GM18868 (cell line): ENCODE measurements around the gene PRSS21.
A peak's percentile ranks its signal among the peaks of the same experiment; 100 is the strongest.

ENCODE experiments used
- ATAC-seq: cut with Tn5 transposase; IDR thresholded peaks from one replicate; pipeline ENCODE4 v1.9.1; 2021; ENCODE audit warnings: mild to moderate bottlenecking, moderate library complexity; ENCODE audit not compliant: unreplicated experiment

Gene PRSS21, protein sequence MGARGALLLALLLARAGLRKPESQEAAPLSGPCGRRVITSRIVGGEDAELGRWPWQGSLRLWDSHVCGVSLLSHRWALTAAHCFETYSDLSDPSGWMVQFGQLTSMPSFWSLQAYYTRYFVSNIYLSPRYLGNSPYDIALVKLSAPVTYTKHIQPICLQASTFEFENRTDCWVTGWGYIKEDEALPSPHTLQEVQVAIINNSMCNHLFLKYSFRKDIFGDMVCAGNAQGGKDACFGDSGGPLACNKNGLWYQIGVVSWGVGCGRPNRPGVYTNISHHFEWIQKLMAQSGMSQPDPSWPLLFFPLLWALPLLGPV

DNA sequence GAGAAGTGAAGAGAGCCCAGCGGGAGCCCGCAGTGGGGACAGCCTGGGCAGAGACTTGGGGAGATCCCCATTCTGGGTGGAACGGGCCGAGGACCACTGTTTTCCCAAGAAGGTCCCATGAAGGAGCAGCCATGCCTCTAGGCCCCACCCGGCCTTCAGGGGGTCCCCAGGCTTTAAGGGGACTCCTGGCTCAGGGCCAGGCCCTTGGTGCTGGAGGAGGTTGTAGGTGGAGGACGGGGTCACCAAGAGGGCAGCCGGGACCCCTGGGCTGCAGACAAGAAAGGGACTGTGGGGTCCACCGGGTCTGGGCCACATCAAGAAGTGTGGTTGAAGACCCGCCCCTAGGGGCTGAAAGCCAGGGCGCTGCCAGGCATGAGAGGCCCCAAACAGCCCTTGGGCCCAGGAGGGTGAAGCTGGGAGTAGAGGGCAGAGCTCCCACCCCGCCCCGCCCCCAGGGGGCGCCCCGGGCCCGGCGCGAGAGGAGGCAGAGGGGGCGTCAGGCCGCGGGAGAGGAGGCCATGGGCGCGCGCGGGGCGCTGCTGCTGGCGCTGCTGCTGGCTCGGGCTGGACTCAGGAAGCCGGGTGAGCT, at the start of gene PRSS21:
TSS of gene PRSS21 (plus strand) at position 487 of the 589 bp plus-strand sequence. CDS start at position 519, 32 bp downstream.
- no peak for ATAC-seq

DNA sequence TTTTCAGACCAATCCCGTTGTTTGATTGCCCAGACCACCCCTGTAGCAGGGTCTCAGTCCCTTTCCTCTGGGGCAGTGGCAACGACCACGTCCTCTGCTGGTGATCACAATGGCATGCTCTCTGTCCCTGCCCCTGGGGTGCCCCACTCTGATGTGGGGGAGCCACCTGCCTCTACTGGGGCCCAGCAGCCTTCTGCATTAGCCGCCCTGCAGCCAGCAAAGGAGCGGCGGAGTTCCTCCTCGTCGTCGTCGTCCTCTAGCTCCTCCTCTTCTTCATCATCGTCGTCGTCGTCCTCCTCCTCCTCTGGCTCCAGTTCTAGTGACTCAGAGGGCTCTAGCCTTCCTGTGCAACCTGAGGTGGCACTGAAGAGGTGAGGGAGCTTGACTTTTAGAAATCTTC, 49.1 kb upstream of the PRSS21 start:
- no peak for ATAC-seq

DNA sequence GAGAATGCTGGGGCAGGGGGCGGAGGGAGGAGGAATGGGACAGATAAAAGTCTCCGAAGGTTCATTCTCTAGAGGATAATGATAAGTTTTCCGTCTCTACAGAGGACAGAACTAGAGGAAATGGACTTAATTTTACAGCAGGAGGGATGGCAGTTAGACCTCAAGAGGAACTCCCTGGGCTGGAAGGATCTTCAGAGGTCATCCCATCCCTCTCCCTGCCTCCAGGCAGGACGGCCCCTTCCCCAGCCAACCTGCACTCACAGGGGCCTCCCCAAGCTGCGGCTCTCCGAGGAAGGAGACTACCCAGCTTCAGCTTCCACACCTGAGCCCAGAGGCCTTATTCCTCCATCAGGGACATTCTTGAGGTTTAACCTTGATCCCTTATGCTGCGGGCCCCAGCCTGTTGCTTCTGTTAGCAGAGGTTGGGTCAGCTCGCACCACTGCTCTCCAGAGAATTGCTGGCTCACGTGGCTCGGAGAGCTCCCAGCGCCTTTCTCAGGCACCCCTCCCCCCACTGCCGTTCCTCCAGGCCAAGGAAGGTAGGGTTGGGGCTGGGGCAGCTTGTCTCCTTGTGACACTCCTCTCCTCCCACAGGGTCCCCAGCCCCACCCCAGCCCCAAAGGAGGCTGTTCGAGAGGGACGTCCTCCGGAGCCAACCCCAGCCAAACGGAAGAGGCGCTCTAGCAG, 48.5 kb upstream of the PRSS21 start:
- ATAC-seq: no peak

DNA sequence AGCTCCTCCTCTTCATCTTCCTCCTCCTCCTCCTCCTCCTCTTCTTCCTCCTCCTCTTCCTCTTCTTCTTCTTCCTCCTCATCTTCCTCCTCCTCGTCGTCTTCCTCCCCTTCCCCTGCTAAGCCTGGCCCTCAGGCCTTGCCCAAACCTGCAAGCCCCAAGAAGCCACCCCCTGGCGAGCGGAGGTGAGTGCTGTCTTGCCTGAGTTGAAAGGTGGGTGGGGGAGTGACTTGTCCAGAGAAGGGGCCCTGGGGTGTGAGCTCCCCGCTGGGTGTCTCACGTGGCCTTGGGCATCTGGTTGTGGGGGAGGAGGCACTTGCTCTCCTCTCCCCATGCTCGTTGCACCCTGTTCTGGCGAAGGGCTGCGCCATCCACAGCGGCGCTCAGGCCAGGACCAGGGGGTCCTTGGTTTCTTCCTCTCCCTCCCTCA, 47.9 kb upstream of the PRSS21 start:
- ATAC-seq: no peak

DNA sequence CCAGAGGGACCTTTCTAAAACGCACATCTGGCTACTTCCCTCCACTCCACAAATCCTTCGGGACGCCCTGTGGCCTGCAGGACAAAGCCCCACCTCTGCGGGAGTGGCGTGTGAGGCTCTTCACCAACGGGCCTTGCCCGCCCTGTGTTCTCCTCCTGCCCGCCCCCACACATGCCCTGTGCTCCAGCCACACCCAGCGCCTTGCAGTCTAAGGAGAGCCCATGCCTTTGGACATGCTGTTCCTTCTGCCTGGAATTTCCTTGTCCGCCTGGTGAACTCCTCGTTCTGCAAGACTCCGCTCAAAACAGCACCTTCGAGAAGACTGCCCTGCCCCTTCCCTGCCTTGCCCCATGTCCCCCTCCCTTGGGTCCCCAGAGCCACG, 47.4 kb upstream of the PRSS21 start:
- no peak for ATAC-seq

DNA sequence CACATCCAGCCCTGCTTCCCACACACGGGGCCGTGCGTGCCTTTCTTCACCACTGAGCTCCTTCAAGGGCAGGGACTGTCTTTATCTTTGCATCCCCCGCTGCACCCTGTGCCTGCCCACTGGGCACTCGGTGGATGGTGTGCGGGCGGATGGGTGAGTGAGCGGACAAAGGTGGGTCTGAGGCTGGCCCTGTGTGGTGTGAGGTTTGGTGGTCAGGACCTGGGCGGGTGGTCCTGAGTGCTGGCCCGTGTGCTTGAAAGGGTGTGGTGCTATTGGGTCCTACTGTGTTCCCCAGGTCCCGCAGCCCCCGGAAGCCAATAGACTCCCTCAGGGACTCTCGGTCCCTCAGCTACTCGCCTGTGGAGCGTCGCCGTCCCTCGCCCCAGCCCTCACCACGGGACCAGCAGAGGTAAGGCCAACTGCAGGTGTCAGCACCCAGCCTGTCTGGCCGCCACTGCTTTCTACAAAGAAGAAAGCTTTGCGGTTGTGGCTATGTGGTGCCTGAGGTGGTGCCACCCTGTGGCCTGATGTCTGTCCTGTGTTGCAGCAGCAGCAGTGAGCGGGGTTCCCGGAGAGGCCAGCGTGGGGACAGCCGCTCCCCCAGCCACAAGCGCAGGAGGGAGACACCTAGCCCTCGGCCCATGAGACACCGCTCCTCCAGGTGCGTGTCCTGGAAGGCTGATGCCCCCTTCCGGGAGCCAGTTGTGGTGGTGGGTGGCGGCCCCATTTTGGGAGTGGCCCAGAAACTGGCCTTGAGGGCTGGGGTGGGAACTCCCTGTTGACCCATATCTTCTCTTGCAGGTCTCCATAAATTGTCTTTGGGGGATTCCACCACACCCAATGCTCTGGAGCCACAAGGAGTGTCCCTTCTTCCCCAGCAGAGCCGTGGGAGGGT, 46.7 kb upstream of the PRSS21 start:
- no peak for ATAC-seq

DNA sequence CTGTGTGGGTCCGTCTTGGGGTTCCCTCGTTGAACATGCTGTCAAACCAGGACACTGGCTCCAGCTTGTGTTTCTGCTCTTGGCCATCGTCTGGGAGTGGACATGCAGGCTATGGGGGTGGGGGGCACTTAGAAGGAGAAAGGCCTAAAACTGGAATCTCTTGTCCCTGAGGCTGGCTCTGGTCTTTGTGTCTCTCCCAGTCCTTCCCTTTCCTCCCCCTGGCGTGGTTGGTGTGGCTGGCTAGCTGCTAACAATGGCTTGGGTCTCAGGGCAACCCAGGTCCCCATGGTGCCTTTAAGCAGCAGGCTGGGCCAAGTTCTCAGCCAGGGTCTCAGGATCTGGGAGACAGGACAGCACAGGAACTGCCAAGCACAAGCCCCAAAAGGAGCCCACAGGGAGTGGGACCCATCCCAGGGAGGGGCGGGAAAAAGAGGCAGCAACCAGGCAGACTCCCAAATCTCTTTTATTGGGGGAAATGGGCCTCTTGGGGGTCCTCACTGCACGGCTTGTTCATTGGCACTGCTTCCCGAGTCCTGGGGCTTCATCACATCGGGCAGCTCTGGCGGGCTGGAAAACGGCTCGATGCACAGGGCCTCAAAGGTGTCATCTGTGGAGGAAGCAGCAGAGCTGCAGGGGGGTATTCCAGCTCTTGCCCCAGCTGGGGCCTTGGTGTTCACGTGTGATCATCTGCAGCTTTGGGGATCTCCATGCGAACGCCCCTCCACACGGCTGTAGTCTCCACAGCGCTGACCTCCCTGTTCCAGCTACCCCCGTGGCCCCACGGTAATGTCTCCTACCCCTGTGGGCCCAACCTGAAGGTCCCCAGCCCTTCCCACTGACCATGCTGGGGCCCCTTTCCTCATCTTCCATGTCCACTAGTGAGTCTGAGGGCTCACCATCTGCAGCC, 45.3 kb upstream of the PRSS21 start:
- no peak for ATAC-seq

DNA sequence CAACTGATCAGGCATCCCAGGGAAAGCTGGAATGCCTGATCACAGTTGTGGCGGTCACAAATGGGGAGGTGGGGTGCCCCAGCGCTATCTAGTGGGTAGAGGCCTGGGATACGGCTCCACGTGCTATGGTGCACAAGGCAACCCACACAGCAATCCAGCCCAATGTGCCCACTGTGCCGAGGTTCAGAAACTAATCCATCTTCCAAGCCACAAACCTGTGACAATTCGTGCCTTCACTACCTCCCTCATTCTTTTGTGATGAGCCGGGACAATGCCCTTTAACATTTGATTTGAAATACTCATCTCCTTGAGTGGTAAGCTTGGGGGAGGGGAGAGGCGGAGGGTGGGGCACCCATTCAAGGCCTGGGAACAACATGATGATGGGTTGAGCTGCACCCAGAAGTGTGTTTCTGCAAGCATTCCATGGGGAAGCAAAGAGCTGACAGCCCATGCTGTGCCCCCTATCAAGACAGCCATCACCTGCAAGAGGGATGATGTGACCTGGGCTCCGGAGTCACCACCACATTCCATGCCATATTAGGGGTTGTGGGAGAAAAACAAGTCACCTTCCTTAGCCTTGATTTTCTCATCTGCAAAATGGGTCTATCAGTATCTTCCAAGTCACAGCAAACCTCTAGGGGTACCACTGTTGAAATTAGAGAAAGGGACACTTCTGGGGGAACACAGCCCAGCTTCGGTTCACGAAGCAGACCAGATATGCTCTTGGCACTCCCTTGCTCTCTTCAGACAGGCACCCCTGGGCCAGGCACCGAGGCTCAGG, 43.7 kb upstream of the PRSS21 start:
- no peak for ATAC-seq

DNA sequence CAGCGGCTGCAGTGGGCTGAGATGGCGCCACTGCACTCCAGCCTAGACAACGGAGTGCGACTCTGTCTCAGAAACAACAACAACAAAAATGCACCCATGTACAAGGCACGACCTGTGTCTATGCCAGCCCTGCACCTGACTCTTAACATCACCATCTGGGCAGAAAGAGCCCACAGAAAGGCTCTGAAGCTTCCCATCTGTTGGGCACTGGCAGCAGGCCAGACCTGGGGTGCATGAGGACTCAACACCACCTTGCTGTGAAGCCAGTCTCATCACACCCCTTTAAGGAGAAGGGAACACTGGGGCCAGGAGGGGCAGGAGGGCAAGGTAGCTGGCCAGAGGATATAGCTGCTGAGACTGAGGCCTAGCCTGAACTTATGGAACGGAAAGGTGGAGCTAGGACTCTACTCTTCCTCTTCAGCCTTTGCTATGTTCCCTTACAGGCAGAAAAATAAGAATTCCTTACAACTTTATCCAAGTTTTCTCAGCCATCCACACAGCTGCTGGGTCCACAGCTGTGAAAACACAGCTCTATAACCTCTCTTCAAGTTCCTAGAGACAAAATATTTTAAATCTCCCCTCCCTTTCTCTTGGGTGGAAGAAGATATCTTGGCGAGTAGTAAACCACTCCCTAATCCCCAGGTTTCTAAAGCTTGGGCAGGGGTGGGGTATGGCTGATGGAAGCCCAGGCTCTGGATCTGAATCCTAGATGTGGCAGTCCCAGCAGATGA, 42.7 kb upstream of the PRSS21 start:
- ATAC-seq: no peak

DNA sequence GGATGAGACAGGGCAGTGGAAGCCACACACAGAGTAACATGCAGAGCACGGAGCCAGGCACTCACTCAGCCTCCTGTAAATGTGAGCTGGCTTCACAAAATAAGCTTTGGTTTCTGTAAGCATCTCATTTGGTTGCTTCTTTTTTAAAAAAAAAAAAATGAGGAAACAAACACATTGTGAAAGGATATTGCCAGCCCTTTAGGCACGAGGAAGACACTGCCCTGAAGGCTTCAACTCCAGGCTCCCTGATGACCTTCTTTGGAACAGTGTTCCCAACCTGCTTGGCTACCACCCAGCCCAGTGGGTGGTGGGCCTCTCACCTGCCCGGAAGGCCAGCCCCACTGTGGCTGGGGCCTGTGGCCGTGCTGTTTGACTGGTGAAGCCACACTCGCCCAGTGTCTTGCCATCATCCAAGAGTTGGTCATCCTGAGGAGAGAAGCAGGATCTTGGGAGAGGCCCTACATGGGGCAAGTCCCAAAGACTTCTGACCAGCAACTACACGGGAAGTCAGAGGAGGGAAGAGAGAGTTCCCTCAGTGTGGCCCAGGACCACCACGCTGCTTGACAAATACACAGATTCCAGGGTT, 41.8 kb upstream of the PRSS21 start:
- ATAC-seq: no peak

DNA sequence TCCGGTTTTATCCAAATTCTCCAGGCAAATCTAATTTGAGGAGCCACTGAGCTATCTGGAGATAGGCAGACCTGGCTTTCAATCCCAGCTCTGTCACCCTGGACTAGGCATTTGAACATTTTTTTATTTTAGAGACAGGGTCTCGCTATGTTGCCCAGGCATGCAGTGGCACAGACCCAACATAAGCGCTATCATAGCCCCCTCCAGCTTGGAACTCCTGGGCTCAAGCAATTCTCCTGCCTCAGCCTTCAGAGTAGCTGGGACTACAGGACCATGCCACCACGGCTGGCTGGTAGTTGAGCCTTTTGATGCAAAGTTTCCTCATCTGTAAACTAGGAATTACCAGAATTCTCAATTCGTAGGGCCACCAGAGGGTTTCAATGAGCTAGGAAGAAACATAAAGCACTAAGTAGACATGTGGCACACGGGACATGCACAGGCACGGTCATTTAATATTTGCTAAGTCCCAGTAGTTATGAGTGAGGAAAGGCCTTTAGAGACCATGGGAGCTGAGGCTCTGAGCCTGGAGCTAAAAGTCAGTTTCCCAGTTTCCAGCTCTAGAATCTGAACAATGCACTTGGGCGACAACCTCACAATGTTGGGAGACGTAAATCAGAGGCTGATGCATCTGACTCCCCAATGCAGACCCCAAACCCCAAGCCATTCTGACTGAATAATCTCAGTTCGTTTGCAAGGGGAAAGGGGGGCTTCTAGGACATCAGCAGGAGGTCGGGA, 41.1 kb upstream of the PRSS21 start:
- no peak for ATAC-seq

DNA sequence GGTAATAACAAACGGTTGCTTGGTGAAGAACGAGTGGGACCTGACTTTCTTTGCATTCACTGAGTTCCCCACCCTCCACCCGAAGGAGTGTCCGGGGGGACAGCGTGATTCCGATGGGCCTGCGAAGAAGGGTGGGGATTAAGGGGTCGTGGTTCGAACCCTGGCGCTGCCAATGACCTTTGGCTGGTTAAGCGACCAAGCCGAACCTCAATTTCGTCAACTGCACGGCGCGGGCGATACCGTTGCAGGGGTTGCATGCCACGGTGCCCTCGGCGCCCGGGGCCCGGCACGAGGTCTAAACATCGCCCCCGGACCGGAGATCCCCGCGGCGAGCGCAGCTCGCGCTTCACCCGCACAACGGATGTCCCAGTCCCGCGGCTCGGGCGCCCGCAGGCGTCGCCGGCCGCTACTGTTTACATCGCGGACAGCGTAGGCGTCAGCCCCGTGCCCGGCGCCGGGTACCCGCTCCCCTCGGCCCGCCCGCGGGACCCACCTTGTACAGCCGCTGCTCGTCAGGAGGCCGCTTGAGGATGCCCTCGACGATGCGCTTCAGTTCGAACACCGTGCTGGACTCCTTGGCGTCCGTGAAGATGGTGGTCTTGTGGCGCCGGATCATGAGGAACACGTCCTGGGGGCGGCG, 40.4 kb upstream of the PRSS21 start:
- ATAC-seq: peak; percentile 17

DNA sequence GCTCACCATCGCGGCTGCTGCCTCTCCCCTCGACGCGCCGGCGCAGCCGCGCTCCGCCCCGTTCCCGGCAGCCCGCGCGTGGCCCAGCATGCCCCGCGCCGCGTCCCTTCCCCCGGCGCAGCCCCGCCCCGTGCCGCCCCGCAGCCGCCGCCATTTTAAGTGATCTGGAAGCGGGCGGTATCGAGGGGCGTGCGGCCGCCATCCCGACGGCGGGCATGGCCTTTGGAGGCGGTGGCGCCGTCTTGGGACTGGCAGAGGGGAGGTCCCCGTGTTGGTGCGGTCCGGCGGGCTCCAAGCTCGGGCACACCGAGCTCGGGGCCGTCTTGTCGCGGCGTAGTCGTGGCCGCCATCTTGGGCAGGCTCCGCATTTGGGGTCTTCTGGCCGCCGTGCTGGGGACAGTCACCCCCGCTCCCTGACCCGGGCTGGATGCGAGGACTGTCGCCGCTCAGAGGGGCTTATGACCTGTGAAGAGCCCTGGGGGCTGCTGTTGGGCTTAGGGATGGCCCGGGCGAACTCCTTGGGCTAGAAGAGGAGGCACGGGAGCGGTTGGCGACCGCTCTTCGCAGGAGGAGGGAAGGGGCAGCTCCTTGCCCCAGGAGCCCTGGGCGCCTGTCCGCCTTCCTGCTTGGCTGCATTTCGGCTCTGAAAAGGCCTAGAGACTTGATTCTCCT, 39.7 kb upstream of the PRSS21 start, which contains the start of gene ELOB:
TSS of gene ELOB (minus strand) at position 50 of the 672 bp plus-strand sequence. CDS start at position 9, 41 bp downstream.
- ATAC-seq: peak; percentile 82

DNA sequence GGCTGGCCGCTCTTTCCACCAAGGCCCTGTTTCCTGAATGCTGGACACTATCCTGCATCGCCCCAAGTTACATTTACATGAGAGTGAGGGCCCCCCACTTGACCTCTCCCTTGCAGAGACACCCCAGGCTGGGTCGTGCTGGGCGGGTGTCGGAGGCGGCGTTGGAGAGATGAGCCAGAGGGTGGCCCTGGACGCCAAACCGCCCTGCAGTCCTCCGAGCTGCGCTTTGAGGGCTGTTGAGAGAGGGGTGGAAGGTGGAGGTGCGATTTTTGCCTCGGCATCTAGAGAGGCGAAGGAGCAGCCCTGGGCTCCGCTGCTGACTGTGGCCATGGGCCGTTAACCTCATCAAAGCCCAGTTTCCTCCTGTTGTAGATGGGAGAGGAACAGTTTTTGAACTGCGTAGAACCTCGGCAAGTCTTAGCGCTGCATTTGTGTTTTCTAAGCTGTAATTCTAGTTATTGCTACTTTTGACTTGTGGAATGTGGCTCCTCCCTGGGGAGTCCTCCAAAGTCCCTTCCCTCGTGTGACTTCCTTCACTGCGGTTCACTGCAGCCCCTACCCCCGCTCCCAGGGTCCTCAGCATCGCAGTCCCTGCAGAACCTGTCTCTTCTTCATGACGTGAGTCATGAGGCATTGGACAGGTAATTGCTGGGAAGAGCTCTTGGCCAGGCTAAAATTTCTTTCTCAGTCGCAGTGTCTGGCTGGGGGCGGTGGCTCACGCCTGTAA, 39.0 kb upstream of the PRSS21 start:
- no peak for ATAC-seq

DNA sequence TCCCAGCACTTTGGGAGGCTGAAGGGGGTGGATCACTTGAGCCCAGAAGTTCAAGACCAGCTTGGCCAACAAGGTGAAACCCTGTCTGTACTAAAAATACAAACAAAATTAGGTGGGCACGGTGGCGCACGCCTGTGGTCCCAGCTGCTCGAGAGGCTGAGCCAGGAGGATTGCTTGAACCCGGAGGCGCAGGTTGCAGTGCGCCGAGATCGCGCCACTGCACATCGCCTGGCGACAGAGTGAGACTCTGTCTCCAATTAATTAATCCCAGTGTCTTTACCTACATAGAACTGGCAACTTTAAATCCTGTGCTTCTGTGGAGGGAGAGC, 38.4 kb upstream of the PRSS21 start:
- no peak for ATAC-seq
